Measurements from ENCODE around the gene ATF5.
"Not testable (repeated sequence)": the region's sequence is repeated elsewhere in the genome, so short reads cannot be mapped to it uniquely, and the experiment has no call there.

ATF5 gene

GRCh38 chr19:49968279-49968922 lies 39.4 kb downstream of the ATF5 start:
- DNase-seq (ENCODE audit: low read depth in 1 of 2, low spot score in 1 of 2): no peak
- in situ Hi-C loops (cut with HindIII; ENCODE audit: low pct_unique_long_range_greater_than_20kb, low sequenced_read_pairs): no loop called here
- TF ChIP-seq JUND (IDR thresholded peaks at IDR 0.05; ENCODE audit: low read depth): no peak

DNA sequence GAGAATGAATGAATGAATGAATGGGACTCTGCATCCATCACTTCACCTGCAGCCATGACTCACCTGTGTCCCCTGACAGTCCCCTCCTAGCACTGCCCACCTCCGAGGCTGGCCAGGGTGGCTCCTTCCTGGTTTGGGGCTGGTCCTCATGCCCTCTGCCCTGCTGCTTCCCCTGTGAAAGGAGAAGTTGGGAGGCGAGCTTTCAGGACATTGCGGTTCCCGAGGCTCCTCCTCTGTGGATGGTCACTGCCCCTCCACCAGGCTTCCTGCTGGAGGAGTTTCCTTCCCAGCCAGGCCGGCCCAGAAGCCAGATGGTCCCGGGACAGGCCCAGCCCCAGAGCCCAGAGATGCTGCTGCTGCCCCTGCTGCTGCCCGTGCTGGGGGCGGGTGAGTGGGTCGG lies 40.4 kb downstream of the ATF5 start:
- in situ Hi-C loops (cut with HindIII; ENCODE audit: low pct_unique_long_range_greater_than_20kb, low sequenced_read_pairs): not testable (repeated sequence)

DNA sequence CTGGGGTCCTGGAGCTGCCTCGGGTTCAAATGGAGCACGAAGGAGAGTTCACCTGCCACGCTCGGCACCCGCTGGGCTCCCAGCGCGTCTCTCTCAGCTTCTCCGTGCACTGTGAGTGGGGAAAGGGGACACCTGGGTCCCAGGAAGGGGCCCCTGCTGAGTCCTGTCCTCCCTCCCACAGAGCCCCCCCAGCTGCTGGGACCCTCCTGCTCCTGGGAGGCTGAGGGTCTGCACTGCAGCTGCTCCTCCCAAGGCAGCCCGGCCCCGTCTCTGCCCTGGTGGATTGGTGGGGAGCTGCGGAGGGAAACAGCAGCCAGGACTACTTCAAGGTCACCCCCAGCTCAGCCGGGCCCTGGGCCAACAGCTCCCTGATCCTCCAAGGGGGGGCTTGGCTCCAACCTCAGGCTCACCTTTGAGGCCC lies 43.0 kb downstream of the ATF5 start:
- no peak for DNase-seq (ENCODE audit: low read depth in 1 of 2, low spot score in 1 of 2)
- in situ Hi-C loops (cut with HindIII; ENCODE audit: low pct_unique_long_range_greater_than_20kb, low sequenced_read_pairs): no loop called here
- no peak for TF ChIP-seq JUND (IDR thresholded peaks at IDR 0.05; ENCODE audit: low read depth)

More for the DNA sequence above, 40.4 kb downstream of the ATF5 start:
- not testable (repeated sequence) for DNase-seq (ENCODE audit: low read depth in 1 of 2, low spot score in 1 of 2)

DNA sequence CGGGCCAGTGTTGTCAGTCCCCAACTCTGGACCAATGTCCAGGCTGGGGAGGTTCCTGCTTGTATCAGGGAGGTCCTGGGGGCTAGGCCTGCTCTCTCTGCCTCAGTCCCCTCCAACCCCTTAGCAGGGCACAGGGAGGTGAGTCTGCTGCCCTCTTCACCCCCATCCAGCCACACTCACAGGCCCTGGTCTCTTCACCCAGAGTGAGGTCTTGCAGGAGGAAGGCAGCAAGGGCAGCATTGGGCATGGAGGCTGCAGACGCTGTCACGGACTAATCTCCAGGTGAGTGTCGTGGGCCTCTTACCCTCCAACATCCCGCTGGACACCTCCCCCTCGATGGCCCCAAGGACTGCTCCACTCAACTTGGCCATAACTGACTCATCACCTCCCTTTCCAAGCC lies 43.8 kb downstream of the ATF5 start:
- in situ Hi-C loops (cut with HindIII; ENCODE audit: low pct_unique_long_range_greater_than_20kb, low sequenced_read_pairs): no loop called here
- no peak for DNase-seq (ENCODE audit: low read depth in 1 of 2, low spot score in 1 of 2)
- no peak for TF ChIP-seq JUND (IDR thresholded peaks at IDR 0.05; ENCODE audit: low read depth)

- no peak for TF ChIP-seq JUND (IDR thresholded peaks at IDR 0.05; ENCODE audit: low read depth)
- in situ Hi-C loops (cut with HindIII; ENCODE audit: low pct_unique_long_range_greater_than_20kb, low sequenced_read_pairs): no loop called here
- no peak for DNase-seq (ENCODE audit: low read depth in 1 of 2, low spot score in 1 of 2)
Observed at GRCh38 chr19:49973987-49974386, 45.0 kb downstream of the ATF5 start.

- in situ Hi-C loops (cut with HindIII; ENCODE audit: low pct_unique_long_range_greater_than_20kb, low sequenced_read_pairs): no loop called here
- no peak for DNase-seq (ENCODE audit: low read depth in 1 of 2, low spot score in 1 of 2)
- TF ChIP-seq JUND (IDR thresholded peaks at IDR 0.05; ENCODE audit: low read depth): no peak
Observed at GRCh38 chr19:49975051-49975450, 46.0 kb downstream of the ATF5 start.

DNA sequence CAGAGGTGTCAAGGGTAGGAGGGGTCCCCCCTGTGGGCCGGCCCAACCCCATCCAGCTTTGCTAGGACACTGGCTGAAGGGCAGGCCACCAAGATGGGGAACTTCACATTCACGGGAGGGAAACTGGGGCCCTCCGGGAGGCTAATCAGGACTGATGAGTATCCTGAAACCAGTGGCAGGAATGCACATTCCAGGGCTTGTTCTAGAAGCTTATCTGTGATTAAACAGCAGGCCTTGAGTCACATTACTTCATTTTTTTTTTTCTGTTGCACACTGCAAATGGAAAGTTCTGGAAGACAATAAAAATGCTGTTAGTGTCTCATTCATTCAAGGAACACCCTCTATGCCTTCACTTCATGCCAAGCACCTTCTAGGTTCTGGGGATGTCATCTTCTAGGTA lies 47.5 kb downstream of the ATF5 start:
- no peak for DNase-seq (ENCODE audit: low read depth in 1 of 2, low spot score in 1 of 2)
- in situ Hi-C loops (cut with HindIII; ENCODE audit: low pct_unique_long_range_greater_than_20kb, low sequenced_read_pairs): no loop called here
- no peak for TF ChIP-seq JUND (IDR thresholded peaks at IDR 0.05; ENCODE audit: low read depth)

DNA sequence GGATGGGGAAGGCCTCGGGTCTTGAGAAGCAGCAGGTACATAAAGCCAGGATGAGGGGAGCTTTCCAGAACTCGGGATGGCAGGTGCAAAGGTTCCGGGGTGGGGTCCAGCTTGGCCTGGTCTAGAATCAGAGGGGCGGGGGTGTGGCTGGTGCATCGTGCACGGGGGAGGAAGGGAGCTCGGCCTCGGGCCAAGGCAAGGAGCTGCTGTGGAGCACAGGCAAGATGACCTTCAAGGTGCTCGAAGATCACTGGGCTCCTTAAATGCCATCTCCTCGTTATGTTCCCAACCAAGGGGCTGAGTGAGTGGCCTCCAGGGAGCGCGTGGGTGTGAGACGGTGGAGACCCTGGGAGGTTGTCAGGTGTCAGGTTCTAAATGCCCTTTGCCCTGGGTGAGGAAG lies 48.1 kb downstream of the ATF5 start:
- no peak for DNase-seq (ENCODE audit: low read depth in 1 of 2, low spot score in 1 of 2)
- in situ Hi-C loops (cut with HindIII; ENCODE audit: low pct_unique_long_range_greater_than_20kb, low sequenced_read_pairs): no loop called here
- no peak for TF ChIP-seq JUND (IDR thresholded peaks at IDR 0.05; ENCODE audit: low read depth)

DNA sequence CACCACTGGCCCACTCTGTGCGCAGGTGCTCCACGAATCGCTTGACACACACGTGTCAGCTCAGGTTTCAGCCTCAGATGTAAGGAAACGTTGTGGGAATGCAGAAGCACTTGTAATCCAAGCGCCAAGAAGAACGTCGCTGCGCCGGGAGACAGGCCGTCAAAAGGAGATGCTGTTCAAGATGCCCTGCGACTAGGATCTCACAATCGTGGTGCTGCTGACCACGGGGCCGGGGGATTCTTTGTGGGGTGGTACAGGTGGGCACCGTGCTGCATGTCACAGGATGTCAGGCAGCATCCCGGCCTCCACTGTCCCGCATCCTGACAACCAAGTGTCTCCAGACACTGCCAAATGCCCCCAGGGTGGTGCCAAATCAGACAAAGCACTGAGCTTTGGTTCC lies 48.9 kb downstream of the ATF5 start:
- in situ Hi-C loops (cut with HindIII; ENCODE audit: low pct_unique_long_range_greater_than_20kb, low sequenced_read_pairs): no loop called here
- TF ChIP-seq JUND (IDR thresholded peaks at IDR 0.05; ENCODE audit: low read depth): no peak
- DNase-seq (ENCODE audit: low read depth in 1 of 2, low spot score in 1 of 2): no peak

- TF ChIP-seq JUND (IDR thresholded peaks at IDR 0.05; ENCODE audit: low read depth): no peak
- DNase-seq (ENCODE audit: low read depth in 1 of 2, low spot score in 1 of 2): no peak
- in situ Hi-C loops (cut with HindIII; ENCODE audit: low pct_unique_long_range_greater_than_20kb, low sequenced_read_pairs): no loop called here
Observed at GRCh38 chr19:49978324-49978723, 49.3 kb downstream of the ATF5 start.

DNA sequence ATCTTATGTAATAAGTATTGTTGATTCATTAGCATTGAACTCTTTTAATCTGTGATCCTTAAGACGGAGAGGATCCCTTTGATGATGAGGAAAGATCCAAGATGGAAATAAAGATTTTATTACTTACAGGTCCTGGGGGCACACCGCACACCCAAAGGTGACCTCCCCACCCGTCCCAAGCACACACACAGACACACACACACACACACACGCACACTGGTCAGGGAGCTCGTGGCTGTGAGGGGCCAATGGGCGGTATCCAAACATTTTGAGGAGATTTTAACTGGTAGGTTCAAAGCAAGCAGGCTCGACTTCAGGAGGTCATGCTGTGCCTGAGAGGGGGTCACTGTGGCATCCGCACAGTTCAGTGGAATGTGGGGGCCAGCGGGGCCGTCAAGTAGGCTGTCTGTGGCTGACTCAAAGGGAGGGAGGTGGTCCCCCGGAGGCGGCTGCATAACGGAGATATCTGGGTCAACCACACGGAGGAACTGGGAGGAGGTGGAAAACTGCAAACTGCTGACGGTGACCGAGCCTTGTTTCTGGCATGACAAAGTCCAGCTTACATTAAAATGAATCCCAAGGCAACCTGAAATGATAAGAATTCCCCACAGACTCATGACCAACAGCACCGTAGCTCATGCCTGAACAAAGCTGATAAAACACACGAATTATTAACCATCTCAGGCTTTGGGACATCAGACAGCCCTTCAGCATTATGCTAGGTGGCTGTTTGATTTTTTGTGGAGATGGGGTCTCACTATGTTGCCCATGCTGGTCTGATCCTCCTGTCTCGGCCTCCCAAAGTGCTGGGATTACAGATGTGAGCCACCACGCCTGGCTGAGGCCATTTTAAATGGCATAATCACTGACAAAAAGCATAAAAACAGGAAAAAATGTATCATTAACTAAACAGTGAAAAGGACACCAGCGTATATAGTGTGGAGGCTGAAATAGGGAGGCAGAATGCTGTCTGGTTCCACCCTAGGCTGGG lies 52.9 kb downstream of the ATF5 start:
- DNase-seq (ENCODE audit: low read depth in 1 of 2, low spot score in 1 of 2): no peak
- in situ Hi-C loops (cut with HindIII; ENCODE audit: low pct_unique_long_range_greater_than_20kb, low sequenced_read_pairs): no loop called here
- no peak for TF ChIP-seq JUND (IDR thresholded peaks at IDR 0.05; ENCODE audit: low read depth)
